GM12875 (cell line): ENCODE results near the gene FAF1.
A peak's percentile ranks its signal among the peaks of the same experiment; 100 is the strongest.

Source experiments
- H3K4me3 ChIP-seq: one replicate; pipeline ENCODE4 v1.5.1; 2011; ENCODE audit warnings: low read depth, low read length, control low read depth
- CTCF ChIP-seq: IDR thresholded peaks from 2 replicates; pipeline ENCODE4 v1.5.1; 2011; ENCODE audit warnings: low read depth, mild to moderate bottlenecking, control low read depth, inconsistent platforms, low read length, moderate library complexity, borderline replicate concordance; ENCODE audit not compliant: insufficient read depth

Gene FAF1

GRCh38 chr1:50978144-50978851 lies 18.2 kb upstream of the FAF1 start:
- peak overlapping the region; percentile 80 for H3K4me3 ChIP-seq
- no peak for TF ChIP-seq CTCF

GRCh38 chr1:50977575-50978143 lies 17.6 kb upstream of the FAF1 start:
- TF ChIP-seq CTCF: no peak
- H3K4me3 ChIP-seq: peak overlapping the region; percentile 80

DNA sequence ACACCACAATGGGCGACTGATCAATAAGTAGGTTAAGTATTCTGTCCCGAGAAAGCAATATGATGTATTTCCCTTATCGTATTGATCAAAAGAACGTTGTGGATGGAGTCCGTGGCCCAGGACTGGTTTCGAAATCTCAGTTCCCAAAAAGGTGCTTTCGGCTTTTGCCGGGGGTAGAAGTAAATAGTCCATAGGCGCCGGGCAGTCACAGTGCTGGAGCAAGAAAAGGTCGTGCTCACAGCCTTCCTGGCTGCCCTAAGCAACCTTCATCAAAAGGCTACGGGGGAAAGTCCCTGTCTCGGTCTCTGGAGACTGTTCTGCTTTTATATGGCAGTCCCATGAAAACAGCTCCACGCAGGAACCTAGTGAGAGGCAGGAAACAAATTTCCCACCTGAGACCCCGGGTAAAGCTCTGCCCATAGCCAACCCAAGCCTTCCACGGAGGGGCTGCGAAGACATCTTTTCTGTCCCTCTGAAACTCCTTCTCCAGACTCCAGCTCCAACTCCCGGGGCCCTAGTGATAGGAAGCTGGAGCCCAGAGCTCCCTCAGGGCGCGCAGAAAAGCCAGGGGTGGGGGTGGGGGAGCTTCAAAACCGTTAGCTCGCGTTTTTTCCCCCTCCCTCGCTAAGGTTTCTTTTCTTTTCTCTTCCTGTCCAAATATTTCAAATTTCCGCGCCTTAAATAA lies 17.0 kb upstream of the FAF1 start:
- peak overlapping the region; percentile 80 for H3K4me3 ChIP-seq
- no peak for TF ChIP-seq CTCF

- H3K4me3 ChIP-seq: peak overlapping the region; percentile 80
- no peak for TF ChIP-seq CTCF
Measured at GRCh38 chr1:50976111-50976889, 16.2 kb upstream of the FAF1 start.

GRCh38 chr1:50975436-50975835 lies 15.4 kb upstream of the FAF1 start:
- no peak overlapping the region for H3K4me3 ChIP-seq
- TF ChIP-seq CTCF: no peak

- no peak for TF ChIP-seq CTCF
- H3K4me3 ChIP-seq: no peak overlapping the region
Measured at GRCh38 chr1:50974618-50974935, 14.5 kb upstream of the FAF1 start.
